ENCODE results near the gene ZBTB24. TPM values are rescaled to one million over a fixed set of nuclear protein-coding genes. Genes with fewer than 3 reads are reported as not detected.

ZBTB24 gene
- total RNA-seq, 1 experiment from 2014 or later: 27.3 TPM

GRCh38 chr6:109458774-109459531 is 24.1 kb downstream of the ZBTB24 start:
- no CpG with 5 or more reads among the region's 5 CpGs for WGBS (ENCODE audit: extremely low coverage, insufficient read length, low lambda C conversion rate)
- no peak overlapping the region for H3K4me2 ChIP-seq (ENCODE audit: insufficient read depth, insufficient read length, low read length)
- no peaks in the 10 kb centered on the region for H3K79me2 ChIP-seq (ENCODE audit: insufficient read depth, low read length)
- H2BK120ac ChIP-seq (ENCODE audit: low read depth, low read length, poor library complexity, severe bottlenecking): no peak overlapping the region
- no peak overlapping the region for H4K8ac ChIP-seq (replicated peaks; ENCODE audit: insufficient read length, low read depth, low read length)
- no peak overlapping the region for H2BK5ac ChIP-seq (ENCODE audit: insufficient read length, low read length)
- no peaks in the 10 kb centered on the region for H3K9me3 ChIP-seq (ENCODE audit: control insufficient read depth, low read depth, low read length)
- no peak overlapping the region for H2AFZ ChIP-seq (ENCODE audit: low read length)
- Mint-ChIP-seq H3K27me3 (ENCODE audit: low read depth) (no peaks in the 10 kb centered on the region), H3K36me3 (ENCODE audit: insufficient read depth in 1 of 3, low read depth in 3 of 3) (peaks cover 21 to 29% (median 28%) of the 10 kb centered on the region in 3 experiments), H3K4me3 (no peak overlapping the region), H3K27ac (no peak overlapping the region; a peak in 1 of 7 replicates), H3K9me3 (no peaks in the 10 kb centered on the region; a peak in 1 of 5 replicates), H3K4me1 (peaks cover 42 to 45% of the 10 kb centered on the region in 2 experiments)
- H3K27me3 ChIP-seq (ENCODE audit: insufficient read depth, low read length): no peaks in the 10 kb centered on the region
- H3T11ph ChIP-seq (ENCODE audit: low read length): no peak overlapping the region
- H3K27ac ChIP-seq (ENCODE audit: insufficient read length, low read depth, low read length): no peak overlapping the region
- no peak overlapping the region for H3K4ac ChIP-seq (ENCODE audit: low read depth, low read length)
- TF ChIP-seq CTCF (conservative IDR thresholded peaks at IDR 0.05): no peak
- no peak overlapping the region for H3K23ac ChIP-seq (ENCODE audit: insufficient read length, low read depth, low read length)
- H2AK5ac ChIP-seq (ENCODE audit: insufficient read length, low read length): no peak overlapping the region
- H3K79me1 ChIP-seq (ENCODE audit: insufficient read depth, low read depth, low read length, poor library complexity, severe bottlenecking): peaks cover 3% of the 10 kb centered on the region
- no peak for DNase-seq
- H2BK15ac ChIP-seq (ENCODE audit: low read depth, low read length): no peak overlapping the region
- peaks cover 10% of the 10 kb centered on the region for H3K23me2 ChIP-seq (ENCODE audit: insufficient read length, low read depth, low read length, poor library complexity, severe bottlenecking)
- no peak overlapping the region for H3K56ac ChIP-seq (ENCODE audit: insufficient read length, low read depth, low read length)
- no peak overlapping the region for H2BK12ac ChIP-seq (ENCODE audit: insufficient read length, low read depth, low read length)
- no peak overlapping the region for H3K14ac ChIP-seq (ENCODE audit: insufficient read depth, low read length)
- H4K20me1 ChIP-seq (ENCODE audit: control insufficient read depth, insufficient read depth, insufficient read length): no peaks in the 10 kb centered on the region
- no peak overlapping the region for H4K91ac ChIP-seq (ENCODE audit: insufficient read length, low read depth, low read length)
- H3K9ac ChIP-seq (ENCODE audit: extremely low read depth, insufficient read length, low read length): no peak overlapping the region
- H3K4me1 ChIP-seq (ENCODE audit: insufficient read depth, low read length): peaks cover 12% of the 10 kb centered on the region; the same call in 1 of the 2 replicates
- no peak overlapping the region for H3K18ac ChIP-seq (ENCODE audit: insufficient read length, low read depth, low read length)
- no peak overlapping the region for H4K5ac ChIP-seq (ENCODE audit: insufficient read length, low read depth, low read length)
- no peak overlapping the region for H2BK20ac ChIP-seq (ENCODE audit: low read depth, low read length, poor library complexity, severe bottlenecking)

Measured in H9 (cell line).